Measurements from ENCODE around the gene ADAT3. TPM values are rescaled to one million over a fixed set of nuclear protein-coding genes. Genes with fewer than 3 reads are reported as not detected.

Gene ADAT3
- 3.3 and 4.3 TPM in 2 replicates for total RNA-seq

GRCh38 chr19:1905110-1905862, at the start of gene ADAT3, which contains the start of gene SCAMP4:
Gene ADAT3, plus strand, starts transcription at chr19:1905399. Its CDS starts 6,649 bp downstream, at chr19:1912048.
Gene SCAMP4, plus strand, starts transcription at chr19:1905399. Its CDS starts 9,621 bp downstream, at chr19:1915020.

GRCh38 chr19:1863328-1863637, 41.9 kb upstream of the ADAT3 start, which contains the start of gene KLF16:
Gene KLF16, minus strand, starts transcription at chr19:1863579. Its CDS starts 82 bp downstream, at chr19:1863497.

DNA sequence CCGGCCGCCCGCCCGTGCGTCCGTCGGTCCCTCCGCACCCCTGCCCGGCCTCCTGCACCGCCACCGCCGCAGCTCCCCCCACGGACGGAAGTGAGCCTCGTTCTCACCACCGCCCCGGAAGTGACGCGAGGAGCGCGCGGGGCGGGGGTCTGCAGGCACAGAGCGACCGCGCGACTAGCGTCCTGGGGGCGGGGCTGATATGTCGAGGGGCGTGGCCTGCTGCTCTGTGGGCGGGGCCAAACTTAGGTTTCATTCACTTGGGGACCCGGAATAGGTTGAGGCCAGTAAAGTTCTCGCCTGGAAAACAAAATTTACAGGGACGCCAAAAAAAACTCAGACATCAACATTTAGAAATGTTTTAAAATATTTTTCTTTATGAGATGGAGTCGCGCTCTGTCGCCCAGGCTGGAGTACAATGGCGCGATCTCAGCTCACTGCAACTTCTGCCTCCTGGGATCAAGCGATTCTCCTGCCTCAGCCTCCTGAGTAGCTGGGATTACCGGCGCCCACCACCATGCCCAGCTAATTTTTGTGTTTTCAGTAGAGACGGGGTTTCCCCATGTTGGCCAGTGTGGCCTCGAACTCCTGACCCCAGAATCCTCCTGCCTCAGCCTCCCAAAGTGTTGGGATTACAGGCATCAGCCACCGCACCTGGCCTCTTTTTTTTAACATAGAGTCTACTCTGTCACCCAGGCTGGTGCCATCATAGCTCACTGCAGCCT, 19.6 kb upstream of the ADAT3 start, which contains the start of gene ABHD17A:
Gene ABHD17A, minus strand, starts transcription at position 99 of the 722 bp plus-strand sequence. CDS start 3,930 bp downstream, outside the sequence.

DNA sequence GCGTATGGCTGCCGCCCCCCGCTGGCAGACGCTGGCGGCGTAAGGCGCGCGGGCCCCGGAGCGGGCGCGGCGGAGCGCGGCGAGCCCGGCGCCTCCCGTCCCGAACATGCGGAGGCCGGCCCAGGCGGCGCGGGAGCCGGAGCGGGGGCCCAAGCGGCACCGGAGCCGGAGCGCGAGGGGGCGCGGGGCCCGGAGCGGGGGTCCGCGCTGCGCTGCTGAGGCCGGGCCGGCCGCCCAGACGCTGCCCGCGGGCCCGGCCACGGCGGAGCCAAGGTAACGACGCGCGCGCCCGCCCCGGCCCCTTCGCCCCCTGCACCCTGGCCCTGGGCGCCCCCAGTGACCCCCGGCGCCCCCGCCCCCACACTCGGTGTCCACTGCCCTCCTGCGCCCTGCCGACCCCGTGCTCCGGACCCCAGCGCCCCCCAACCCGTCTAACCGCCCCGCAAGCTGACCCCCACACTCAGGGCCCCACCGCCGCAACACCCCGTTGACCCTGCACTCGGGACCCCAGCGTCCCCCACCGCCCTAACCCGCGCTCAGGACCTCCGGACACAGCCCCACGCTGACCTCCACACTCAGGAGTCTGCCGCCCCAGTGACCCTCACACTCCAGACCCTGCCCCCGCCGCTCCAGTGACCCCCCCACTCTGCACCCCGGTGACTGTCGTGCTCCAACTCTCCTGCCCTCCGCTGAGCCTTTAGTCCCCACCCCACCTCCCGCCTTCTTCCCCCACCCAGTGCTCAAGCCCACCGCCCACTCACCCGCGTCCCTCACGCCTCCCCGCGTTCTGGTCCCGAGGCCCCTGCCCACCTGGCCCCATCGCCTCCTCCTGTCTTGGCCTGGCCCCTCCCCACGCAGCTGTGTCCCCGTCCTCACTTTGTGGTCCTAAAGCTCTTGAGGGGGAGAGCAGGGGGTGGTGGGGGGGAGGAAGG, 36.2 kb downstream of the ADAT3 start, which contains the start of gene CSNK1G2:
Gene CSNK1G2, plus strand, starts transcription at position 27 of the 932 bp plus-strand sequence. CDS start 28,601 bp downstream, outside the sequence.

Other genes starting within 250 kb of the ADAT3 start
- gene ONECUT3, start 151.9 kb upstream of the ADAT3 start, total RNA-seq, result under 0.01 TPM in 1 of 2 replicates, not detected in the other
- gene ATP8B3, start 93.1 kb upstream of the ADAT3 start, total RNA-seq, result 2.8 and 4.2 TPM in 2 replicates
- gene REXO1, start 56.9 kb upstream of the ADAT3 start, total RNA-seq, result 8.3 and 12.9 TPM in 2 replicates
- gene KLF16, start 41.8 kb upstream of the ADAT3 start, total RNA-seq, result 6.0 and 7.9 TPM in 2 replicates
- gene ABHD17A, start 19.9 kb upstream of the ADAT3 start, total RNA-seq, result 77.8 and 116 TPM in 2 replicates
- 57.1 and 59.6 TPM in 2 replicates for gene SCAMP4, start within 50 bp of the ADAT3 start, total RNA-seq
- 44.8 and 79.4 TPM in 2 replicates for gene CSNK1G2, start 35.8 kb downstream of the ADAT3 start, total RNA-seq
- gene BTBD2, start 110.3 kb downstream of the ADAT3 start, total RNA-seq, result 74.3 and 123 TPM in 2 replicates
- 83.2 and 326 TPM in 2 replicates for gene MKNK2, start 145.8 kb downstream of the ADAT3 start, total RNA-seq
- 30.8 and 39.5 TPM in 2 replicates for gene MOB3A, start 190.9 kb downstream of the ADAT3 start, total RNA-seq
- gene IZUMO4, start 191.5 kb downstream of the ADAT3 start, total RNA-seq, result 0.58 and 2.5 TPM in 2 replicates
- 116 and 169 TPM in 2 replicates for gene AP3D1, start 246.2 kb downstream of the ADAT3 start, total RNA-seq